Activated B cell treated with CpG ODN at 0.5 μM for 24 hours (primary cell): ENCODE measurements around the gene SPATA9. TPM values are rescaled to one million over a fixed set of nuclear protein-coding genes. Genes with fewer than 3 reads are reported as not detected.
A peak's percentile ranks its signal among the peaks of the same experiment; 100 is the strongest.

Source experiments
- ATAC-seq: fragments of 200-7000 bp; cut with Tn5 transposase; one replicate; pipeline ENCODE4 v1.10.0; 2021; ENCODE audit warnings: low read depth, mild to moderate bottlenecking, moderate library complexity
- CTCF ChIA-PET: fragments of 350-600 bp; sonication (Branson Sonifier 250); formaldehyde crosslinking; loops from one replicate; lab custom pipeline; 2021; ENCODE audit warnings: antibody characterized with exemption; lab: Charles Lee
- POLR2A ChIA-PET: fragments of 350-600 bp; sonication (Branson Sonifier 250); formaldehyde crosslinking; loops from one replicate; lab custom pipeline; 2021; ENCODE audit warnings: antibody characterized with exemption; lab: Charles Lee
- DNase-seq: peaks from one replicate; pipeline ENCODE4 v3.0.0; 2022
- H3K27ac Mint-ChIP-seq: one replicate; pipeline ENCODE4 v1.8.0; 2020; ENCODE audit warnings: mixed read lengths
- H3K27me3 Mint-ChIP-seq: one replicate; pipeline ENCODE4 v1.8.0; 2021; ENCODE audit warnings: mixed read lengths
- H3K36me3 Mint-ChIP-seq: one replicate; pipeline ENCODE4 v1.8.0; 2021; ENCODE audit warnings: low read depth, mixed read lengths
- H3K4me1 Mint-ChIP-seq: one replicate; pipeline ENCODE4 v1.8.0; 2021; ENCODE audit warnings: mixed read lengths
- H3K4me3 Mint-ChIP-seq: one replicate; pipeline ENCODE4 v1.8.0; 2020; ENCODE audit warnings: mild to moderate bottlenecking, mixed read lengths
- H3K9me3 Mint-ChIP-seq: one replicate; pipeline ENCODE4 v1.8.0; 2020; ENCODE audit warnings: mixed read lengths
- CTCF ChIP-seq: fragments of 200-600 bp; IDR thresholded peaks from one replicate; pipeline ENCODE4 v1.8.0; 2022; ENCODE audit warnings: antibody characterized with exemption, mild to moderate bottlenecking
- intact Hi-C: fragments of 100-400 bp; cut with micrococcal nuclease; formaldehyde crosslinking; loops from one replicate; pipeline ENCODE4 v1.15.1; 2024
- total RNA-seq: library from RNA; stranded (reverse); gene quantifications from 2 replicates; pipeline ENCODE4 v1.2.3, GENCODE V29; 2022

Gene SPATA9
- total RNA-seq, 1 donor from 2014 or later = not detected

- ChIA-PET POLR2A (no interaction called here), CTCF (interaction anchor here (5.2 kb wide), 1 partner anchor 116 kb away, joined by 47 read pairs; no protein-coding TSS in a partner anchor)
- no peak for TF ChIP-seq CTCF
- Mint-ChIP-seq H3K27me3 (peaks cover 1% of the 10 kb centered on the region), H3K27ac (no peak overlapping the region), H3K9me3 (no peaks in the 10 kb centered on the region), H3K36me3 (no peaks in the 10 kb centered on the region), H3K4me3 (no peak overlapping the region), H3K4me1 (no peaks in the 10 kb centered on the region)
- intact Hi-C loops = no loop called here
- no peak for ATAC-seq
- no peak for DNase-seq
Observed at GRCh38 chr5:95667678-95668077, 15.1 kb downstream of the SPATA9 start.

GRCh38 chr5:95667061-95667618, 15.7 kb downstream of the SPATA9 start:
- no peak for TF ChIP-seq CTCF
- Mint-ChIP-seq H3K4me3 (no peak overlapping the region), H3K9me3 (no peaks in the 10 kb centered on the region), H3K36me3 (no peaks in the 10 kb centered on the region), H3K27ac (no peak overlapping the region), H3K4me1 (no peaks in the 10 kb centered on the region), H3K27me3 (peaks cover 1% of the 10 kb centered on the region)
- CTCF ChIA-PET = interaction anchor here (0.7 to 5.2 kb wide), 2 partner anchors 116 to 173 kb away, joined by 3 to 47 read pairs; no protein-coding TSS in a partner anchor
- POLR2A ChIA-PET = no interaction called here
- intact Hi-C loops = no loop called here
- DNase-seq (no peak), ATAC-seq (no peak)

GRCh38 chr5:95664204-95664786, 18.5 kb downstream of the SPATA9 start:
- ChIA-PET CTCF (interaction anchor here (0.7 to 5.2 kb wide), 22 partner anchors 9 to 671 kb away, joined by 3 to 47 read pairs (median 5); partner anchors contain the start of gene RFESD), POLR2A (interaction anchor here (0.6 to 1.2 kb wide), 2 partner anchors 67 to 119 kb away, joined by 5 read pairs; no protein-coding TSS in a partner anchor)
- intact Hi-C loops = loop anchor here (1.0 to 5.0 kb wide), 6 partner anchors 20 to 183 kb away; no protein-coding TSS in a partner anchor
- peak; percentile 81 for TF ChIP-seq CTCF
- H3K27ac Mint-ChIP-seq = no peak overlapping the region
- no peaks in the 10 kb centered on the region for H3K4me1 Mint-ChIP-seq
- H3K36me3 Mint-ChIP-seq = no peaks in the 10 kb centered on the region
- ATAC-seq (no peak), DNase-seq (no peak)
- no peak overlapping the region for H3K4me3 Mint-ChIP-seq
- no peaks in the 10 kb centered on the region for H3K9me3 Mint-ChIP-seq
- peaks cover 1% of the 10 kb centered on the region for H3K27me3 Mint-ChIP-seq

GRCh38 chr5:95662946-95663345, 19.8 kb downstream of the SPATA9 start:
- Mint-ChIP-seq H3K4me3 (no peak overlapping the region), H3K9me3 (no peaks in the 10 kb centered on the region), H3K27me3 (peaks cover 1% of the 10 kb centered on the region), H3K4me1 (no peaks in the 10 kb centered on the region), H3K27ac (no peak overlapping the region), H3K36me3 (no peaks in the 10 kb centered on the region)
- no peak for ATAC-seq
- intact Hi-C loops = loop anchor here (5.0 kb wide), 2 partner anchors 74 to 99 kb away; no protein-coding TSS in a partner anchor
- ChIA-PET CTCF (interaction anchor here (1.2 to 5.2 kb wide), 6 partner anchors 11 to 184 kb away, joined by 3 to 47 read pairs (median 10); partner anchors contain the start of gene RFESD), POLR2A (interaction anchor here (0.6 kb wide), 1 partner anchor 1109 kb away, joined by 3 read pairs; no protein-coding TSS in a partner anchor)
- no peak for TF ChIP-seq CTCF
- DNase-seq = no peak

GRCh38 chr5:95660060-95660459, 22.7 kb downstream of the SPATA9 start:
- ATAC-seq (no peak), DNase-seq (no peak)
- TF ChIP-seq CTCF = no peak
- intact Hi-C loops = loop anchor here (5.0 kb wide), 2 partner anchors 77 to 102 kb away; no protein-coding TSS in a partner anchor
- H3K4me1 Mint-ChIP-seq = no peaks in the 10 kb centered on the region
- no peak overlapping the region for H3K27ac Mint-ChIP-seq
- CTCF ChIA-PET = no interaction called here
- no peak overlapping the region for H3K4me3 Mint-ChIP-seq
- peaks cover 1% of the 10 kb centered on the region for H3K27me3 Mint-ChIP-seq
- no peaks in the 10 kb centered on the region for H3K9me3 Mint-ChIP-seq
- POLR2A ChIA-PET = no interaction called here
- H3K36me3 Mint-ChIP-seq = peaks cover 9% of the 10 kb centered on the region
